Natural killer cell (primary cell): Measurements from ENCODE around the gene SLC35F1. TPM values are rescaled to one million over a fixed set of nuclear protein-coding genes. Genes with fewer than 3 reads are reported as not detected.

Experiments
- ATAC-seq, 3 donors: fragments of 150-1000 bp in 2 of 3; fragments of 200-7000 bp in 1 of 3; cut with Tn5 transposase; 1 replicate in 1 of 3; 2 replicates in 2 of 3; pipeline ENCODE4 v1.10.0; 2021; ENCODE audit warnings: mild to moderate bottlenecking in 2 of 3, moderate library complexity in 2 of 3
- DNase-seq, 2 donors: peaks; one replicate each; pipeline versions ENCODE4 v3.0.0 to v3.0.0-alpha.2; 2013 to 2021; ENCODE audit warnings: mixed read lengths in 1 of 2
- H3K27ac ChIP-seq: one replicate; pipeline ENCODE4 v1.5.1; 2013; ENCODE audit warnings: mild to moderate bottlenecking, low read length
- H3K27me3 ChIP-seq: one replicate; pipeline ENCODE4 v1.6.1; 2013; ENCODE audit warnings: low read length; ENCODE audit not compliant: control insufficient read depth, insufficient read depth
- H3K36me3 ChIP-seq: one replicate; pipeline ENCODE4 v1.6.1; 2013; ENCODE audit warnings: low read length; ENCODE audit not compliant: control insufficient read depth, insufficient read depth
- H3K4me1 ChIP-seq: one replicate; pipeline ENCODE4 v1.6.1; 2013; ENCODE audit warnings: low read length; ENCODE audit not compliant: control insufficient read depth, insufficient read depth
- H3K4me3 ChIP-seq: one replicate; pipeline ENCODE4 v1.5.1; 2013; ENCODE audit warnings: low read length
- H3K9me3 ChIP-seq: one replicate; pipeline ENCODE4 v1.6.1; 2013; ENCODE audit warnings: low read length; ENCODE audit not compliant: control insufficient read depth, insufficient read depth
- H3K27ac Mint-ChIP-seq, 2 donors: one replicate each; pipeline ENCODE4 v1.8.0; 2022; ENCODE audit warnings: mild to moderate bottlenecking in 2 of 2, mixed read lengths in 2 of 2, moderate library complexity in 1 of 2
- H3K27me3 Mint-ChIP-seq, 2 donors: one replicate each; pipeline ENCODE4 v1.8.0; 2022; ENCODE audit warnings: low read depth in 2 of 2, mixed read lengths in 2 of 2
- H3K36me3 Mint-ChIP-seq: one replicate; pipeline ENCODE4 v1.8.0; 2022; ENCODE audit warnings: mixed read lengths
- H3K4me1 Mint-ChIP-seq, 2 donors: one replicate each; pipeline ENCODE4 v1.8.0; 2022; ENCODE audit warnings: mixed read lengths in 2 of 2
- H3K4me3 Mint-ChIP-seq: one replicate; pipeline ENCODE4 v1.8.0; 2022; ENCODE audit warnings: mild to moderate bottlenecking, moderate library complexity, mixed read lengths
- H3K9me3 Mint-ChIP-seq, 2 donors: one replicate each; pipeline ENCODE4 v1.8.0; 2022; ENCODE audit warnings: mixed read lengths in 2 of 2
- WGBS: methylation state at CpG from one replicate; pipeline ENCODE4 v1.1.7; 2013; ENCODE audit warnings: missing lambda C conversion rate; ENCODE audit not compliant: insufficient coverage; 5-methylcytosine and 5-hydroxymethylcytosine counted together
- intact Hi-C: fragments of 100-400 bp; cut with micrococcal nuclease; formaldehyde crosslinking; loops from one replicate; pipeline ENCODE4 v1.14.2; 2022
- total RNA-seq, 4 donors: library from RNA; stranded (reverse); fragments of 120-200 nt in 1 of 4; gene quantifications; one replicate each; pipeline versions ENCODE4 v1.2.3 to v1.2.4, GENCODE V29; 2013 to 2022
- TF ChIP-seq, protein P1 (sequence below): fragments of 200-600 bp; IDR thresholded peaks from one replicate; pipeline ENCODE4 v1.8.0; 2022; ENCODE audit warnings: antibody characterized with exemption

SLC35F1 gene
- total RNA-seq, 3 donors from 2014 or later (not counting 1 experiment from before 2014, with no cell fraction given), result not detected

DNA sequence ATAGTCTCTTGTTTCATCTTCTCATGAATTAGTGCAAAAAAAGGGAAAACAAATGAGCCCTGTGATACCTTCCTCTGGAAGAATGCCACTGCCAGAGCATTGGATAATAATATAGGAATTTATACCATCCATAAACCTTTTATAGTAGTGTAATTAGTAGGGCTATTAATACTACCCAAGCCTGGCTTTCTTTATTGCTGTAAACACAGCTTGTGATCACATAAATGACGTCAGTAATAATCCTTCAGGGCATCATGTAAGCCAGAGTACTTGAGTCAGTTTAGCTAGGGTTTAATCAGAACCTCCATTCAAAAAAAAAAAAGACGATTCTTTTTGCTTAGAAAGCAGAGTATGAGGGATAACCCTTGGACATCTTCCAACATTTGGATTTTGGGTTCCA is 264.8 kb downstream of the SLC35F1 start:
- H3K9me3 Mint-ChIP-seq, result peaks cover 5 to 7% of the 10 kb centered on the region in 2 donors

DNA sequence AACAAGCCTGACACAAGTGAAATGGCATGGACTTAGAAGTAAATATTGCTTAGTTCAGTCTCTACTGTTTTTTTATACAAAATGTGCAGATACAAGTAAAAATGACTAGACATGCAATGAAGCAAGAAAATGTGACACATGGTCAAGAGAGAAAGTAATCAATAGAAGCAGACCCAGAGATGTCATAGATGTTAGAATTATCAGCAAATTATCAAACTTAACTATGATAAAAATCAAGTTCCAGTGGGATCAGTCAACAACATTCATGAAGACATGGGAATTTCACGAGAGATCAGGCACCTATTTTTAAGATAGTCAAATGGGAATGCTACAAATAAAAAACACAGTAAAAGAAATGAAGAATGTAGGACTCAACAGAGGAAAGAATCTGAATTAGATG is 267.0 kb downstream of the SLC35F1 start:
- H3K27me3 Mint-ChIP-seq, result peaks cover 0 to 7% of the 10 kb centered on the region in 2 donors
- Histone ChIP-seq H3K27ac (no peak overlapping the region), H3K9me3 (no peaks in the 10 kb centered on the region), H3K27me3 (no peaks in the 10 kb centered on the region), H3K4me3 (no peak overlapping the region), H3K36me3 (no peaks in the 10 kb centered on the region), H3K4me1 (no peaks in the 10 kb centered on the region)
- TF ChIP-seq, protein P1, sequence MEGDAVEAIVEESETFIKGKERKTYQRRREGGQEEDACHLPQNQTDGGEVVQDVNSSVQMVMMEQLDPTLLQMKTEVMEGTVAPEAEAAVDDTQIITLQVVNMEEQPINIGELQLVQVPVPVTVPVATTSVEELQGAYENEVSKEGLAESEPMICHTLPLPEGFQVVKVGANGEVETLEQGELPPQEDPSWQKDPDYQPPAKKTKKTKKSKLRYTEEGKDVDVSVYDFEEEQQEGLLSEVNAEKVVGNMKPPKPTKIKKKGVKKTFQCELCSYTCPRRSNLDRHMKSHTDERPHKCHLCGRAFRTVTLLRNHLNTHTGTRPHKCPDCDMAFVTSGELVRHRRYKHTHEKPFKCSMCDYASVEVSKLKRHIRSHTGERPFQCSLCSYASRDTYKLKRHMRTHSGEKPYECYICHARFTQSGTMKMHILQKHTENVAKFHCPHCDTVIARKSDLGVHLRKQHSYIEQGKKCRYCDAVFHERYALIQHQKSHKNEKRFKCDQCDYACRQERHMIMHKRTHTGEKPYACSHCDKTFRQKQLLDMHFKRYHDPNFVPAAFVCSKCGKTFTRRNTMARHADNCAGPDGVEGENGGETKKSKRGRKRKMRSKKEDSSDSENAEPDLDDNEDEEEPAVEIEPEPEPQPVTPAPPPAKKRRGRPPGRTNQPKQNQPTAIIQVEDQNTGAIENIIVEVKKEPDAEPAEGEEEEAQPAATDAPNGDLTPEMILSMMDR, result no peak
- H3K27ac Mint-ChIP-seq, result no peak overlapping the region
- DNase-seq, result no peak
- H3K4me1 Mint-ChIP-seq, result no peaks in the 10 kb centered on the region
- peaks cover 7% of the 10 kb centered on the region for H3K36me3 Mint-ChIP-seq
- peaks cover 5 to 7% of the 10 kb centered on the region in 2 donors for H3K9me3 Mint-ChIP-seq
- H3K4me3 Mint-ChIP-seq, result no peak overlapping the region
- no peak for ATAC-seq
- intact Hi-C loops, result no loop called here
- 67% methylated on average over 1 of the region's 1 CpG for WGBS

More for the DNA sequence above, 264.8 kb downstream of the SLC35F1 start:
- no peaks in the 10 kb centered on the region for H3K9me3 ChIP-seq
- no peaks in the 10 kb centered on the region for H3K36me3 ChIP-seq
- Mint-ChIP-seq H3K4me1 (no peaks in the 10 kb centered on the region), H3K4me3 (no peak overlapping the region), H3K27ac (no peak overlapping the region), H3K27me3 (peaks cover 0 to 7% of the 10 kb centered on the region in 2 donors), H3K36me3 (peaks cover 7% of the 10 kb centered on the region)
- WGBS, result 77% methylated on average over 2 of the region's 2 CpGs
- TF ChIP-seq, protein P1, result no peak
- ATAC-seq (no peak), DNase-seq (no peak)
- no peak overlapping the region for H3K4me3 ChIP-seq
- no peaks in the 10 kb centered on the region for H3K27me3 ChIP-seq
- H3K27ac ChIP-seq, result no peak overlapping the region
- intact Hi-C loops, result no loop called here
- no peaks in the 10 kb centered on the region for H3K4me1 ChIP-seq

DNA sequence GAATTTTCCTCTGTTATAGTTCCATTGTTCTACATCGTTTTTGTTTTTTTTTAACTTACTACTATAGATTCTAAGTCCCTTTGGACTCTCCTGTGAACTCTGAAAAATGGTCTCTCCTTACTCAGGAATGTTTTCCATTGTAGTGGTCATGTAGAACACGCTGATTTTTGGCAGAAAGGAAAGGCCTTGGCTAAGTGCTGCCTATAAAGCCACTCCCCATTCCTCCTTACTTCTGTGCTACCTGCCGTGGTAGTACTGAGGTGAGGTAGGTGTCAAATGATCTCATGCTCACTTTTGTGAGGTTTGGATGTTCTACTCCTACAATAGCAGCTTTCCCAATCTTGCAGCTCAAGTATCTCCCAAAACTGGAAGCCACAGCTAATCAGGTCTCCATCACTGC is 270.7 kb downstream of the SLC35F1 start:
- no peaks in the 10 kb centered on the region for H3K9me3 ChIP-seq
- H3K36me3 ChIP-seq, result no peaks in the 10 kb centered on the region
- no peaks in the 10 kb centered on the region for H3K4me1 ChIP-seq
- H3K4me1 Mint-ChIP-seq, result no peaks in the 10 kb centered on the region
- H3K4me3 Mint-ChIP-seq, result no peak overlapping the region
- no peaks in the 10 kb centered on the region for H3K27me3 ChIP-seq
- intact Hi-C loops, result no loop called here
- H3K4me3 ChIP-seq, result no peak overlapping the region
- peaks cover 7% of the 10 kb centered on the region for H3K36me3 Mint-ChIP-seq
- ATAC-seq (no peak), DNase-seq (no peak)
- peaks cover 0 to 7% of the 10 kb centered on the region in 2 donors for H3K27me3 Mint-ChIP-seq
- H3K27ac Mint-ChIP-seq, result no peak overlapping the region
- WGBS, result 81% methylated on average over 2 of the region's 3 CpGs
- no peak overlapping the region for H3K27ac ChIP-seq
- TF ChIP-seq, protein P1, result no peak
- H3K9me3 Mint-ChIP-seq, result peaks cover 5 to 7% of the 10 kb centered on the region in 2 donors

DNA sequence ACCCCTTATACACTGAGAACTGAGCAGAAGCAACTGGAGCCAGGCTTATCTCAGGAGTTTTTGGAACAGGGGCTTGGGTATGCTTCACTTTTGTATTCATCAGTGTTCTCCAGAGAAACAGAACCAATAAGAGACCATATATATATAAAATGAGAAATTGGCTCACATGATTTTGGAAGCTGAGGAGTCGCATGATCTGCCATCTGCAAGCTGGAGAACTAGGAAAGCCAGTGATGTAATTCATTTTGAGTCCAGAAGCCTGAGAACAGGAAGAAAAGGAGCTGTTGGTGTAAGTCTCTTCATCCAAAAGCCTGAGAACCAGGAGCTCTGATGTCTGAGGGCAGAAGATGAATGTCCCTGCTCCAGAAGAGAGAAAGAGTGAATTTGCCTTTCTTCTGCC is 272.0 kb downstream of the SLC35F1 start:
- Histone ChIP-seq H3K9me3 (no peaks in the 10 kb centered on the region), H3K4me3 (no peak overlapping the region), H3K27me3 (no peaks in the 10 kb centered on the region), H3K4me1 (no peaks in the 10 kb centered on the region), H3K27ac (no peak overlapping the region), H3K36me3 (no peaks in the 10 kb centered on the region)
- ATAC-seq (no peak), DNase-seq (no peak)
- TF ChIP-seq, protein P1, result no peak
- H3K4me1 Mint-ChIP-seq, result no peaks in the 10 kb centered on the region
- H3K27me3 Mint-ChIP-seq, result peaks cover 0 to 4% of the 10 kb centered on the region in 2 donors
- no peak overlapping the region for H3K27ac Mint-ChIP-seq
- WGBS, result 75% methylated on average over 1 of the region's 1 CpG
- intact Hi-C loops, result no loop called here
- H3K9me3 Mint-ChIP-seq, result peaks cover 3 to 4% of the 10 kb centered on the region in 2 donors
- peaks cover 5% of the 10 kb centered on the region for H3K36me3 Mint-ChIP-seq
- no peak overlapping the region for H3K4me3 Mint-ChIP-seq
